AG09309 (cell line): ENCODE measurements around the gene ATG7.
"Not testable (repeated sequence)": the region's sequence is repeated elsewhere in the genome, so short reads cannot be mapped to it uniquely, and the experiment has no call there.

Source experiments
- DNase-seq: peaks from one replicate; pipeline ENCODE4 v3.0.0-alpha.2; 2010; ENCODE audit warnings: low read depth
- H3K4me3 ChIP-seq: 2 replicates; pipeline ENCODE4 v1.5.1; 2011; ENCODE audit warnings: mild to moderate bottlenecking, low read depth, low read length, moderate library complexity; ENCODE audit not compliant: control insufficient read depth
- TF ChIP-seq, protein P1 (sequence below): IDR thresholded peaks from 2 replicates; pipeline ENCODE4 v1.5.1; 2011; ENCODE audit warnings: mild to moderate bottlenecking, low read depth, low read length, inconsistent platforms; ENCODE audit not compliant: insufficient read depth, control insufficient read depth; ENCODE audit errors: missing control alignments

Gene ATG7

GRCh38 chr3:11455956-11456355 is 183.8 kb downstream of the ATG7 start:
- no peak for DNase-seq
- TF ChIP-seq, protein P1, sequence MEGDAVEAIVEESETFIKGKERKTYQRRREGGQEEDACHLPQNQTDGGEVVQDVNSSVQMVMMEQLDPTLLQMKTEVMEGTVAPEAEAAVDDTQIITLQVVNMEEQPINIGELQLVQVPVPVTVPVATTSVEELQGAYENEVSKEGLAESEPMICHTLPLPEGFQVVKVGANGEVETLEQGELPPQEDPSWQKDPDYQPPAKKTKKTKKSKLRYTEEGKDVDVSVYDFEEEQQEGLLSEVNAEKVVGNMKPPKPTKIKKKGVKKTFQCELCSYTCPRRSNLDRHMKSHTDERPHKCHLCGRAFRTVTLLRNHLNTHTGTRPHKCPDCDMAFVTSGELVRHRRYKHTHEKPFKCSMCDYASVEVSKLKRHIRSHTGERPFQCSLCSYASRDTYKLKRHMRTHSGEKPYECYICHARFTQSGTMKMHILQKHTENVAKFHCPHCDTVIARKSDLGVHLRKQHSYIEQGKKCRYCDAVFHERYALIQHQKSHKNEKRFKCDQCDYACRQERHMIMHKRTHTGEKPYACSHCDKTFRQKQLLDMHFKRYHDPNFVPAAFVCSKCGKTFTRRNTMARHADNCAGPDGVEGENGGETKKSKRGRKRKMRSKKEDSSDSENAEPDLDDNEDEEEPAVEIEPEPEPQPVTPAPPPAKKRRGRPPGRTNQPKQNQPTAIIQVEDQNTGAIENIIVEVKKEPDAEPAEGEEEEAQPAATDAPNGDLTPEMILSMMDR = no peak
- no peak overlapping the region for H3K4me3 ChIP-seq

GRCh38 chr3:11457135-11457534 is 184.9 kb downstream of the ATG7 start:
- TF ChIP-seq, protein P1 = no peak
- H3K4me3 ChIP-seq = no peak overlapping the region
- no peak for DNase-seq

GRCh38 chr3:11459186-11459824 is 187.1 kb downstream of the ATG7 start:
- no peak for DNase-seq
- TF ChIP-seq, protein P1 = no peak
- H3K4me3 ChIP-seq = no peak overlapping the region

- TF ChIP-seq, protein P1 = no peak
- H3K4me3 ChIP-seq = no peak overlapping the region
- no peak for DNase-seq
Measured at GRCh38 chr3:11461226-11461625, 189.0 kb downstream of the ATG7 start.

DNA sequence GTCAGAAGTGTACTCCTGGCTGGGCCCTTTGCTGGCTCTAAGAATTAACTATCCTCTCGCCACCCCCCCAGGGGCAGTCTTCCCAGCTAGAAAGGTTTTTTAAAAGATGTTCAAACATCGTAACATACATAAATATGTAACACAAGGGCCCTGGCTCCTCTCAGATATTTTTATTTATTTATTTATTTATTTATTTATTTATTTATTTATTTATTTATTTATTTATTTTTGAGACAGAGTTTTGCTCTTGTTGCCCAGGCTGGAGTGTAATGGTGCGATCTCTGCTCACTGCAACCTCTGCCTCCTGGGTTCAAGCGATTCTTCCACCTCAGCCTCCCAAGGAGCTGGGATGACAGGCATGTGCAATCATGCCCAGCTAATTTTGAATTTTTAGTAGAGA is 190.5 kb downstream of the ATG7 start:
- not testable (repeated sequence) for H3K4me3 ChIP-seq, DNase-seq

DNA sequence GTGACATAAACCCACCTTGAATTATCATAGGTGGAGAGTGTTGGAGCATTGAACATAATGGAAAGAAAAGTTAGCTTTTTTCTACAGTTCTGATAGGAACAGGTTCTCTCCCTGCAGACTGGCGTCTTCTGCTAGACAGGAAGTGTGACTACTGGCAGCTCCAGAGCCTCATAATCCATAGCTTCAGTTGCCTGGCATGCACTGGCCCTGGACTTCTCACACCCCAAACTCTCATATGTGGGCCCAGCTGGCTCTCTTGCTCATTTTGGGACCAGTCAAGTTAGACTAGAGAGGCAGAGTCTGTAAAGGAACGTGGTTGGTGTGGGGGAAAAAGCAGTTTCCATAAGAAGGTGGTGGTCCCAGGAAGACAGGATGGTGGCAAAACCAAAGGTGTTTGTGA is 191.4 kb downstream of the ATG7 start:
- H3K4me3 ChIP-seq = no peak overlapping the region
- TF ChIP-seq, protein P1 = no peak
- DNase-seq = no peak

GRCh38 chr3:11464356-11464755 is 192.2 kb downstream of the ATG7 start:
- no peak overlapping the region for H3K4me3 ChIP-seq
- DNase-seq = no peak
- TF ChIP-seq, protein P1 = no peak
